IMR-90 (cell line): ENCODE data around the gene KLF13. TPM values are rescaled to one million over a fixed set of nuclear protein-coding genes. Genes with fewer than 3 reads are reported as not detected.

Experiments used
- ATAC-seq: fragments of 200-7000 bp; cut with Tn5 transposase; 2 replicates; pipeline ENCODE4 v1.9.1; 2020; ENCODE audit warnings: low read depth, mild to moderate bottlenecking, moderate library complexity
- BruUV-seq: library from RNA; stranded (reverse); fragments of 400-500 nt; replicated peaks from 2 replicates; lab custom pipeline; 2021; lab: Mats Ljungman, UMichigan
- CTCF ChIA-PET: fragments of 300-600 bp; formaldehyde crosslinking; extraction: SDS; loops from one replicate; lab custom pipeline; 2021; ENCODE audit warnings: antibody characterized with exemption; lab: Yijun Ruan, JAX
- POLR2A ChIA-PET: fragments of 300-600 bp; sonication (Branson Sonifier 250); formaldehyde crosslinking; loops from one replicate; lab custom pipeline; 2022; ENCODE audit warnings: antibody characterized with exemption; ENCODE audit not compliant: unreplicated experiment; lab: Charles Lee
- DNase-seq: peaks from one replicate; pipeline ENCODE4 v3.0.0; 2013
- H2AFZ ChIP-seq: replicated peaks from 2 replicates; pipeline ENCODE3; 2013; ENCODE audit warnings: low read length, mild to moderate bottlenecking; ENCODE audit not compliant: poor library complexity
- H2AK5ac ChIP-seq: 2 replicates; pipeline ENCODE4 v1.6.1; 2013; ENCODE audit warnings: low read depth, low read length, inconsistent platforms
- H2AK9ac ChIP-seq: replicated peaks from 2 replicates; pipeline ENCODE3; 2013; ENCODE audit warnings: mild to moderate bottlenecking, low read depth, low read length, moderate library complexity; ENCODE audit not compliant: poor library complexity
- H2BK120ac ChIP-seq: 2 replicates; pipeline ENCODE4 v1.6.1; 2013; ENCODE audit warnings: low read depth, low read length, inconsistent platforms
- H2BK15ac ChIP-seq: 3 replicates; pipeline ENCODE4 v1.6.1; 2013; ENCODE audit warnings: low read depth, low read length, inconsistent platforms
- H2BK20ac ChIP-seq: 2 replicates; pipeline ENCODE4 v1.6.1; 2013; ENCODE audit warnings: low read depth, mild to moderate bottlenecking, inconsistent platforms, low read length, moderate library complexity
- H2BK5ac ChIP-seq: 2 replicates; pipeline ENCODE4 v1.6.1; 2013; ENCODE audit warnings: mild to moderate bottlenecking, low read depth, low read length, inconsistent platforms; ENCODE audit not compliant: poor library complexity, severe bottlenecking
- H3K14ac ChIP-seq: replicated peaks from 2 replicates; pipeline ENCODE4 v1.6.1; 2013; ENCODE audit warnings: low read depth, low read length, inconsistent platforms
- H3K18ac ChIP-seq: 2 replicates; pipeline ENCODE4 v1.6.1; 2013; ENCODE audit warnings: low read depth, low read length, control low read depth
- H3K23ac ChIP-seq: 2 replicates; pipeline ENCODE4 v1.6.1; 2013; ENCODE audit warnings: low read depth, low read length, inconsistent platforms
- H3K27ac ChIP-seq: 2 replicates; pipeline ENCODE4 v1.5.1; 2013; ENCODE audit warnings: mild to moderate bottlenecking, control low read depth, low read length; ENCODE audit not compliant: insufficient read depth
- H3K27me3 ChIP-seq: 2 replicates; pipeline ENCODE4 v1.6.1; 2013; ENCODE audit warnings: low read length; ENCODE audit not compliant: control insufficient read depth, insufficient read depth
- H3K36me3 ChIP-seq: 2 replicates; pipeline ENCODE4 v1.6.1; 2013; ENCODE audit warnings: low read length, mixed read lengths; ENCODE audit not compliant: control insufficient read depth, insufficient read depth
- H3K4ac ChIP-seq: 2 replicates; pipeline ENCODE4 v1.6.1; 2013; ENCODE audit warnings: low read depth, low read length, inconsistent platforms
- H3K4me1 ChIP-seq: 2 replicates; pipeline ENCODE4 v1.6.1; 2013; ENCODE audit warnings: low read length, mixed read lengths; ENCODE audit not compliant: control insufficient read depth, insufficient read depth
- H3K4me2 ChIP-seq: 2 replicates; pipeline ENCODE4 v1.6.1; 2013; ENCODE audit warnings: low read depth, mild to moderate bottlenecking, control low read depth, low read length, moderate library complexity
- H3K4me3 ChIP-seq: 2 replicates; pipeline ENCODE4 v1.5.1; 2013; ENCODE audit warnings: low read depth, mild to moderate bottlenecking, control low read depth, low read length, moderate library complexity; ENCODE audit not compliant: insufficient read depth
- H3K56ac ChIP-seq: 2 replicates; pipeline ENCODE4 v1.6.1; 2013; ENCODE audit warnings: low read length, inconsistent platforms; ENCODE audit not compliant: insufficient read depth; ENCODE audit errors: extremely low read depth
- H3K79me1 ChIP-seq, 2 experiments: 2 replicates each; pipeline ENCODE4 v1.6.1; 2013; ENCODE audit warnings: low read length in 2 of 2, inconsistent platforms in 1 of 2, low read depth in 1 of 2
- H3K9ac ChIP-seq: 2 replicates; pipeline ENCODE4 v1.6.1; 2013; ENCODE audit warnings: low read depth, low read length, control low read depth
- H3K9me1 ChIP-seq: 2 replicates; pipeline ENCODE4 v1.6.1; 2013; ENCODE audit warnings: low read length, inconsistent platforms; ENCODE audit not compliant: insufficient read depth
- H3K9me3 ChIP-seq: 2 replicates; pipeline ENCODE4 v1.6.1; 2013; ENCODE audit warnings: low read length; ENCODE audit not compliant: control insufficient read depth, insufficient read depth
- H4K20me1 ChIP-seq: 2 replicates; pipeline ENCODE4 v1.6.1; 2013; ENCODE audit warnings: low read length, inconsistent platforms; ENCODE audit not compliant: insufficient read depth
- H4K5ac ChIP-seq: 2 replicates; pipeline ENCODE4 v1.6.1; 2013; ENCODE audit warnings: mild to moderate bottlenecking, low read depth, low read length, control low read depth
- H4K8ac ChIP-seq, 2 experiments: 2 replicates each; pipeline ENCODE4 v1.6.1; 2013; ENCODE audit warnings: low read depth in 2 of 2, low read length in 2 of 2, control low read depth in 1 of 2, inconsistent platforms in 1 of 2
- H4K91ac ChIP-seq: 2 replicates; pipeline ENCODE4 v1.6.1; 2013; ENCODE audit warnings: low read depth, low read length, inconsistent platforms; ENCODE audit not compliant: insufficient read depth
- BHLHE40 ChIP-seq: fragments of 150-350 bp; IDR thresholded peaks from 2 replicates; pipeline ENCODE4 v1.6.1; 2016; ENCODE audit warnings: mild to moderate bottlenecking, low read depth, low read length
- CEBPB ChIP-seq: IDR thresholded peaks from 2 replicates; pipeline ENCODE4 v1.6.1; 2012; ENCODE audit warnings: low read depth, low read length, improper control_type of control experiment
- CHD1 ChIP-seq: IDR thresholded peaks from 2 replicates; pipeline ENCODE4 v1.6.1; 2012; ENCODE audit warnings: low read depth, low read length, improper control_type of control experiment
- FOS ChIP-seq: fragments of 150-350 bp; IDR thresholded peaks from 2 replicates; pipeline ENCODE4 v1.6.1; 2016; ENCODE audit warnings: low read depth, low read length
- MAFK ChIP-seq: IDR thresholded peaks from 2 replicates; pipeline ENCODE4 v1.6.1; 2012; ENCODE audit warnings: low read depth, low read length, improper control_type of control experiment
- MAZ ChIP-seq: IDR thresholded peaks from 2 replicates; pipeline ENCODE4 v1.6.1; 2012; ENCODE audit warnings: low read depth, mild to moderate bottlenecking, low read length, improper control_type of control experiment, moderate library complexity, borderline replicate concordance
- MXI1 ChIP-seq: IDR thresholded peaks from 2 replicates; pipeline ENCODE4 v1.6.1; 2012; ENCODE audit warnings: low read depth, mild to moderate bottlenecking, low read length, moderate library complexity, borderline replicate concordance
- NFE2L2 ChIP-seq: fragments of 150-350 bp; IDR thresholded peaks from 2 replicates; pipeline ENCODE4 v1.6.1; 2016; ENCODE audit warnings: low read depth, mild to moderate bottlenecking, low read length
- POLR2A ChIP-seq: IDR thresholded peaks from 2 replicates; pipeline ENCODE4 v1.6.1; 2012; ENCODE audit warnings: mild to moderate bottlenecking, low read depth, low read length
- RAD21 ChIP-seq: IDR thresholded peaks from 2 replicates; pipeline ENCODE4 v1.6.1; 2012; ENCODE audit warnings: low read length, improper control_type of control experiment
- RCOR1 ChIP-seq: IDR thresholded peaks from 2 replicates; pipeline ENCODE4 v1.6.1; 2012; ENCODE audit warnings: mild to moderate bottlenecking, low read length, improper control_type of control experiment; ENCODE audit not compliant: insufficient replicate concordance
- RFX5 ChIP-seq: IDR thresholded peaks from 2 replicates; pipeline ENCODE4 v1.8.0; 2012; ENCODE audit warnings: low read depth, mild to moderate bottlenecking, low read length, moderate library complexity
- SMC3 ChIP-seq: fragments of 150-350 bp; IDR thresholded peaks from 2 replicates; pipeline ENCODE4 v1.6.1; 2016; ENCODE audit warnings: low read depth, mild to moderate bottlenecking, antibody characterized with exemption, low read length, moderate library complexity
- WGBS, 2 experiments: methylation state at CpG; one replicate each; pipeline versions ENCODE4 v1.1.5 to v1.1.7; 2013; ENCODE audit warnings: missing lambda C conversion rate in 2 of 2; ENCODE audit not compliant: insufficient read length in 1 of 2; ENCODE audit errors: extremely low coverage in 2 of 2; 5-methylcytosine and 5-hydroxymethylcytosine counted together
- dilution Hi-C: fragments of 300-500 bp; cut with HindIII; formaldehyde crosslinking; loops from one replicate; pipeline ENCODE4 v1.14.3; 2018; ENCODE audit warnings: low sequenced_read_pairs; ENCODE audit not compliant: unreplicated experiment
- in situ Hi-C: fragments of 300-500 bp; cut with MboI; formaldehyde crosslinking; loops from 3 replicates; pipeline ENCODE4 v1.14.3; 2019; ENCODE audit warnings: low sequenced_read_pairs, inconsistent platforms, mixed read lengths
- intact Hi-C: fragments of 100-400 bp; cut with micrococcal nuclease; formaldehyde crosslinking; loops from 2 replicates; pipeline ENCODE4 v1.10.0; 2022
- polyA plus RNA-seq, 3 experiments: library from polyadenylated mRNA; depleted of rRNA; stranded (reverse); fragments of >200 nt; gene quantifications; 2 replicates each; pipeline ENCODE4 v1.2.3, GENCODE V29; 2012; ENCODE audit warnings: low replicate concordance in 1 of 3
- total RNA-seq: library from RNA; depleted of rRNA; stranded (reverse); fragments of >200 nt; gene quantifications from 2 replicates; pipeline ENCODE4 v1.2.3, GENCODE V29; 2012
- TF ChIP-seq, protein P1 (sequence below): fragments of 150-350 bp; IDR thresholded peaks from 2 replicates; pipeline ENCODE4 v1.6.1; 2016; ENCODE audit warnings: low read depth, mild to moderate bottlenecking, low read length, moderate library complexity, borderline replicate concordance
- TF ChIP-seq, protein P2 (sequence below): conservative IDR thresholded peaks from 2 replicates; pipeline ENCODE4 v1.5.1; 2012; ENCODE audit warnings: mild to moderate bottlenecking, low read depth, low read length, improper control_type of control experiment
- TF ChIP-seq, protein P3 (sequence below): fragments of 150-350 bp; IDR thresholded peaks from 2 replicates; pipeline ENCODE4 v1.6.1; 2017; ENCODE audit warnings: mild to moderate bottlenecking, antibody characterized with exemption, low read length, low read depth

KLF13 gene
- total and polyA plus RNA-seq, 2 of the 4 experiments (the other 2 are of a cell fraction): 9.5 to 10.6 TPM

DNA sequence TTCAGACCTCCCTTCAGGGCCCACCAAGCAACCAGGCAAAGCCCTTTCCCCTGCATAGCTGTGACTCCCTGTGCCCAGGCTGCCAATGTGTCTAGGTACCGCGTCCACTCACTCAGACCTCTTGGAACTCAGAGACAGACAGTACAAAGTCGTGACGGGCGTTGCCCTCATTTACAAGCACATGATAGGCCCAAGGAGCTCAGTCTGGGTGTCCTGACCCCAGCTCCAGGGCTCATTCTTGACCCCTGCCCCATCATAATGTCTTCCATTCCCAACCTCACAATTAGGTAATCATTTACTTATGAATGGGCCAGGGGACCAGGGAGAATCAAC is 56.0 kb downstream of the KLF13 start:
- no peak overlapping the region for H3K9ac ChIP-seq
- H3K4me2 ChIP-seq: no peak overlapping the region
- no peak overlapping the region for H3K14ac ChIP-seq
- no peak overlapping the region for H3K4me3 ChIP-seq
- H2BK5ac ChIP-seq: no peak overlapping the region
- no peak overlapping the region for H2AFZ ChIP-seq
- TF ChIP-seq, protein P1, sequence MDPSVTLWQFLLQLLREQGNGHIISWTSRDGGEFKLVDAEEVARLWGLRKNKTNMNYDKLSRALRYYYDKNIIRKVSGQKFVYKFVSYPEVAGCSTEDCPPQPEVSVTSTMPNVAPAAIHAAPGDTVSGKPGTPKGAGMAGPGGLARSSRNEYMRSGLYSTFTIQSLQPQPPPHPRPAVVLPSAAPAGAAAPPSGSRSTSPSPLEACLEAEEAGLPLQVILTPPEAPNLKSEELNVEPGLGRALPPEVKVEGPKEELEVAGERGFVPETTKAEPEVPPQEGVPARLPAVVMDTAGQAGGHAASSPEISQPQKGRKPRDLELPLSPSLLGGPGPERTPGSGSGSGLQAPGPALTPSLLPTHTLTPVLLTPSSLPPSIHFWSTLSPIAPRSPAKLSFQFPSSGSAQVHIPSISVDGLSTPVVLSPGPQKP: no peak
- TF ChIP-seq RCOR1 (no peak), SMC3 (no peak), RFX5 (no peak), CHD1 (no peak), MXI1 (no peak), POLR2A (no peak), BHLHE40 (no peak), MAFK (no peak), RAD21 (no peak), FOS (no peak), NFE2L2 (no peak), CEBPB (no peak), MAZ (no peak)
- TF ChIP-seq, protein P2, sequence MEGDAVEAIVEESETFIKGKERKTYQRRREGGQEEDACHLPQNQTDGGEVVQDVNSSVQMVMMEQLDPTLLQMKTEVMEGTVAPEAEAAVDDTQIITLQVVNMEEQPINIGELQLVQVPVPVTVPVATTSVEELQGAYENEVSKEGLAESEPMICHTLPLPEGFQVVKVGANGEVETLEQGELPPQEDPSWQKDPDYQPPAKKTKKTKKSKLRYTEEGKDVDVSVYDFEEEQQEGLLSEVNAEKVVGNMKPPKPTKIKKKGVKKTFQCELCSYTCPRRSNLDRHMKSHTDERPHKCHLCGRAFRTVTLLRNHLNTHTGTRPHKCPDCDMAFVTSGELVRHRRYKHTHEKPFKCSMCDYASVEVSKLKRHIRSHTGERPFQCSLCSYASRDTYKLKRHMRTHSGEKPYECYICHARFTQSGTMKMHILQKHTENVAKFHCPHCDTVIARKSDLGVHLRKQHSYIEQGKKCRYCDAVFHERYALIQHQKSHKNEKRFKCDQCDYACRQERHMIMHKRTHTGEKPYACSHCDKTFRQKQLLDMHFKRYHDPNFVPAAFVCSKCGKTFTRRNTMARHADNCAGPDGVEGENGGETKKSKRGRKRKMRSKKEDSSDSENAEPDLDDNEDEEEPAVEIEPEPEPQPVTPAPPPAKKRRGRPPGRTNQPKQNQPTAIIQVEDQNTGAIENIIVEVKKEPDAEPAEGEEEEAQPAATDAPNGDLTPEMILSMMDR: no peak
- TF ChIP-seq, protein P3, sequence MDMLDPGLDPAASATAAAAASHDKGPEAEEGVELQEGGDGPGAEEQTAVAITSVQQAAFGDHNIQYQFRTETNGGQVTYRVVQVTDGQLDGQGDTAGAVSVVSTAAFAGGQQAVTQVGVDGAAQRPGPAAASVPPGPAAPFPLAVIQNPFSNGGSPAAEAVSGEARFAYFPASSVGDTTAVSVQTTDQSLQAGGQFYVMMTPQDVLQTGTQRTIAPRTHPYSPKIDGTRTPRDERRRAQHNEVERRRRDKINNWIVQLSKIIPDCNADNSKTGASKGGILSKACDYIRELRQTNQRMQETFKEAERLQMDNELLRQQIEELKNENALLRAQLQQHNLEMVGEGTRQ: no peak
- H3K27me3 ChIP-seq: no peaks in the 10 kb centered on the region
- POLR2A ChIA-PET: no interaction called here
- no peak overlapping the region for H3K23ac ChIP-seq
- dilution Hi-C loops: no loop called here
- peaks cover 14% of the 10 kb centered on the region for H3K36me3 ChIP-seq
- H2AK9ac ChIP-seq: no peak overlapping the region
- no peak overlapping the region for H4K8ac ChIP-seq
- in situ Hi-C loops: no loop called here
- H3K27ac ChIP-seq: no peak overlapping the region
- intact Hi-C loops: no loop called here
- peaks cover 10% of the 10 kb centered on the region for H3K9me1 ChIP-seq
- H3K4me1 ChIP-seq: peaks cover 3% of the 10 kb centered on the region
- DNase-seq: no peak
- no peak overlapping the region for H2BK120ac ChIP-seq
- no peak overlapping the region for H2BK15ac ChIP-seq
- H3K79me1 ChIP-seq: peaks cover 5 to 14% of the 10 kb centered on the region in 2 experiments; a peak in 3 of 4 replicates
- no peak for ATAC-seq
- H3K18ac ChIP-seq: no peak overlapping the region
- no peak overlapping the region for H4K5ac ChIP-seq
- H4K91ac ChIP-seq: no peak overlapping the region
- H2AK5ac ChIP-seq: no peak overlapping the region
- no TSS peak for BruUV-seq
- CTCF ChIA-PET: no interaction called here
- no peak overlapping the region for H3K56ac ChIP-seq
- 72% methylated on average over 5 of the region's 5 CpGs; no CpG with 5 or more reads in 1 of the 2 experiments for WGBS, 2 experiments
- no peak overlapping the region for H2BK20ac ChIP-seq
- no peak overlapping the region for H3K4ac ChIP-seq
- H3K9me3 ChIP-seq: peaks cover 3% of the 10 kb centered on the region
- 0 out of 2 replicates have a peak, but pooled peaks cover 2% of the 10 kb centered on the region for H4K20me1 ChIP-seq
